Stimulated activated CD4-positive, alpha-beta T cell treated with anti-CD3 and anti-CD28 coated beads, Interleukin-12 subunit alpha, Interleukin-12 subunit beta, amount 100 ng/mL, for 24 hours (primary cell): ENCODE data around the gene PNMA6E.

Source experiments
- DNase-seq, 2 experiments: peaks; one replicate each; pipeline ENCODE4 v3.0.0-alpha.2; 2020; ENCODE audit warnings: low read depth in 2 of 2

Gene PNMA6E

DNA sequence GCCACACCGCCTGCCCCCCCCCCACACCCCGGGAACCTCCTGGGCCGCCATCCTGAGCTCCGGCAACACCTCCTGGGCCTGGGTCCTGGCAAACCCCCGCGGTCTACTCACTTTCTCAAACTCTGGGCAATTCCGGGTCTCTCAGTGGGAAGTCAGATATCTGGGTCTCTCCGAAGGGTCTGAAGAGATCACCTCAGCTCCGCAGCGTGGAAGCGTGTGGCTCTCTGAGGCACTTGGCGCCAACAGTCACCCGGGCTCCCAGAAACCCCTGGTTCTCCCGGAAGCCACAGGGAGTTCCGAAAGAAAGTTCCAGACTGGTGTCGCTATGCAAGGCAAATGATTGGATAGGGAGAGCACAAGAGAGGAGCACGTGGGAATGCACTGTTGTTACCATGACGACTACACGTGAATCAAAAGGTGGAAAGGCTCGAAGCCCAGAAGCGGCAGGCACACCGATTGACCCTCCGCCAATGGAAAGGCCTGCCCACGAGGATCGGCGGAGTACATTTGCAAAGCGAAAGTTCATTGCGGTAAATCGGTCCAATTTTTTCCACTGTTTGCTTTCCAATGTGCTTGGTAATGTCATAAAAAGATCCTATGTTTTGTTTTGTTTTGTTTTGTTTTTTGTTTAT, at the start of gene PNMA6E:
PNMA6E (minus strand) TSS at position 218 of the 632 bp plus-strand sequence. CDS start 2,501 bp downstream, outside the sequence.
- DNase-seq = no peak

DNA sequence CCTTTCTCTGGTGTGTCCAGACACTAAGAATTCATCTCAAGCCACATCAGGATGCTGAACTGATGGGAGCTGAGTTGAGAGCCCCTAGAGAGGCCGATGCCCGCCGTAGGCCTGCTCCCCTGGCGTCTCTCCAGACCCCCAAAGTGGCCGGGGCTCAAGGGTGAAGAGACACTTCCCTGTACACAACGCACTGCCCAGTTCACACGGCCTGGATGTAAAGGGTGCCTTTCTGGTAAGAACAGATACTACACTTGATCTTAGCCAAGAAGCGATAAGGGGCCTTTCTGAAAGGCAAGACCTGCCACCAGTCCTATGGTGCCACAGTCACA, 49.8 kb upstream of the PNMA6E start:
- no peak for DNase-seq

DNA sequence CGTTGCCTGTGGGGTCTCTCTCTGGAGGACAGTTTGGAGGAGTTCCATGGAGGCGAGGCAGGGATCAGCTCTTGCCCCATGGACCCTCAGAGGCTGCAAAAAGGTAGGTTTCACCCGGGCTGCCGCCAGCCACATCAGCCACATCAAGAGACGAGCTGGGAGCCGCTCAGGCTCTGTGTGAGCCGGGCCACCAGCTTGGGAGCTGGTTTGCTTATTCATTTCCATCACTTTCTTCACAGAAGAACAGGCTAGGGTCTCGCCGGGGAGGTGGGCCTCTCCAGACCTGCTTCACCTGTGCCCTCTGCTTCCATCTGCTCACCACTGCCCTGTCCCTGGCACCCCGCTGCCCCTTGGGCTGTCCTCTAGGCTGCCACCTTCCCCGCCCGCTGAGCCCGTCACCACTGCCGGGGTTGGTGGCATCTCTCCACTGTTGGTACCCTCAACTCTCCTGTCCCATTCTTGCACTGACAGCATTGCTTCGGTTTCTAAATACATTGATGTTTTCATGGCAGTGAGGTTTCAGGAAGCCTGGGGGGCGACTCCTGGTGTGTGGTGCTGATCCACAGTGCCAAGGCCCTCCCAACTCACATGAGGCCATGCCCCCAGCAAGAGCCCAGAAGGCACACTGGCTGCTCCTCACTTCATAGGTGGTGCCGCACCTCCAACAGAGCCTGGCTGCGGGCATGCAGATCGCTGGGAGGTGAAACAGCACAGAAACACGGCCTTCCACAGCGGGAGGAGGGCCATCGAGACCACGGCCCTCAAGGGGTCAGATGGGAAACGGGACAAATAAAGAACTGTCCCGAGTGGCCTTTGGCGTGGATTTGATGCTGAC, 49.2 kb upstream of the PNMA6E start:
- DNase-seq = no peak

DNA sequence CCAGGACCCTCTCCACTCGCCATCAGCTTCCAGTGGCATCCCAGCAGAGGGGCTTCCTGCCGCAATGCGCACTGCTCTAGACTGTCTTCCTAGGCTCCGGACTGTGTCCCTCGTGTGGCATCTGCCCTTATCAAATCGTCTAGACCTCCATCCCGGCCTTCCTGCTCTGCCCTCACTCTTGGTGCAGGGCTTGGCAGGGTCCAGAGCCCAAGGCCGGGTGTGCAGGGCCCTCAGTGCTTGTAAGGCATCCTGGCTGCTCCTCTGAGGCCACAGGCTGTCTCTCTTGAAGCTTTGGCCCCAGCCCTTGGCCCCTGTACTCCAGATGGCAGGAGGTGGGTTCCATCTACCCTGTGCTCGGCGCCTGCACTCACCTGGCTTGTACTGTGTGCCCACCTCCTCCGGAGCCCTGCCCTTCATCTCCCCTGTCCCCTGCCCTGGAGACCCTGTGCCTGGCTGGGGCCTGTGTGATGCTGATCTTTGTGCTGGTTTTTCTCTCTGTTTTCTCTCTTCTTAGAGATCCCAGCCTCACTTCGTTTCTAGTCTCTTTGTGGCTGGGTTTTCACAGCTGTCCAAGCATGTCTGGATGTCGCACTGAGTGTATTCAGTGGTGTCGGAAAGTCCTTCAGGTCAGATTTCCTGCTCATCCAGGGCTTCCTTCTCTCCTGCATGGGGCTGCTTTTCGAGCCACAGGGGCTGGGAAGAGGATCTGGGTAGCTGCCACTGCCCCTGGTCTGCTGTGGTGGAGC, 48.4 kb upstream of the PNMA6E start:
- DNase-seq = no peak

DNA sequence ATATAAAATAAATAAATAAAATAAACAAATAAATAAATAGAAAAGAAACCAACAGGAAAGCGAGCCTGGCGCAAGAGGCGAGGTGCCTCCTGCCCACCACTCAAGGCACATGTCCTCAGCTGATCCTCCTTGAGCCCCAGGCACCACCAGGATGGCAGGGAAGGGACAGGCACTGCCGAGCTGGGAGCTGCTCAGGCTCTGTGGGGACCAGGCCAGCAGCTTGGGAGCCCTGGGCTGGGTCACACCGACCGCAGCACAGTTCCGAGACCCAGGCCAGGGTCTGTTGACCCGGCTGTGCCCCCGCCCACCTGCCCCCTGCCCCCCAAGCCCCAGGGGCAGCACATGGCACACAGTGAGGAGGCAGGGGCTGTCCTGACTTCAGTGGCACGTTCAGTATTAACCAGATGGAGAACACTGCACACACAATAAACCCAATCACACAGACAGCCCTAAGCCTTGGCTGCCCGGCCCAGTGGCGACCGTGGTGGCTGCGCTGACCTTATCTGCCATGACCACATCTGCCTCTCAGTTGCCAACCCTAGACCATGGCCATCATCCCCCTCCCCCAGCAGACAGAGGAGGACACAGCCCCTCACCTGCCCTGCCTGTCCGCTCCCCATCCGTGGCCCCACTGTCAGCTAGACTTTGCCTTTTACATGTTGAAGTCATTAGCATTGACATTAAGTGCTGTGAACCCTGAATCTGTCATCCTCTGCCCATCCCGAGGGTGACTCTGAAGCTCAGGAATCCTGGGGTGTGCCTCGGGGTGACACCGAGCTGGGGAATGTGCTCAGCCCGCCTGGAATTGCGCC, 47.6 kb upstream of the PNMA6E start:
- DNase-seq = no peak

GRCh38 chrX:153447581-153447960, 46.4 kb upstream of the PNMA6E start:
- no peak for DNase-seq

GRCh38 chrX:153446950-153447580, 45.9 kb upstream of the PNMA6E start:
- no peak for DNase-seq

DNA sequence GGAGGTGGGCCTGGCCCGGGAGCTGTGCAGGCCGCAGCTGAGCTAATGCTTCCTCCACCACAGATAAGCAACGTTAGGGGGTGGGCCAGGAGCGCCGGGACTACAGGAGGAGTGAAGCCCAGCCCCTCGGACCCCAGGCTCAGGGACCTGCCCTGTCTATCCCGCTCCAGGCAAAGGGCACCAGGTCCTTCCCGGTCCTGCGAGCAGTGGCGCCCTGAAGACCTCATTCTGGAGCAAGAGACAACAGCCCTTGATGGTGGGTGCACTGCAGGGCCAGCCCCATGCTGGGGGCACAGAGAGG, 45.4 kb upstream of the PNMA6E start:
- no peak for DNase-seq

DNA sequence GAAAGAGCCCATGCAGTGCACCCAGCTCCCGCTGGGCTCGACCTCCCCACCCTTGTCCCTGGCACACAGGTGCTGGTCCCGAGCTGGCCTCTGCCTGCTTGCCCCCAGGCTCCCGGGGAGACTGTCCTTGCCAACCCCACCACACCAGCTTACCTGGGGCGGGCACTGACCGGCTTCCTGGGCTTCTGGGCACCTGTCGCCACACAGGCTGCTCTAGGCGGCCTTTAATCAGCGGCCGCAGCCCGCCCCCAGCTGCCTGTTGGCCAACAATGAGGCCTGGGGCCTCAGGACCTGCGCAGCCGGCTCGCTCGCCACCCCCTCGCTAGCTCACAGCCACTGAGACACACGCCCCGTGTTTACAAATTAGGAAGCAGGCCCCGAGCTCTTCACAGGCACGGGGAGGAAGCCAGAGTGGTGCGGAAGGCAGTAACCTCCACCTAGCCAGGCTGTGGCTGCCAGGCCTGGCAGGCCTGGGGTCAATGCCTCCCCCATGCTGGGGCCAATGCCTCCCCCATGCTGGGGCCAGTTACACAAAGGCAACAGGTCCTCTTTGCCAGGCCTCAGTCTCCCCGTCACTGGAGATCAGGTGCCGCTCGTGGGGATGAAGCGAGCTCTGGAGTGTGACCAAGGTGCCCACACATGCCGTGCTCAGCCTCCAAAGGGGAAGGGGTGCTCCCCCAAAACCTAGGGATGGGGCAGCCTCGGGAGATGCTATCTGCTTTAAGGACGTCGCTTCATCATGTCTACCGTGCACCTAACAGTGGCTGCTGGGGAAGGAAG, 44.9 kb upstream of the PNMA6E start, which contains the start of gene TREX2:
TREX2 (minus strand) TSS at position 201 of the 780 bp plus-strand sequence. CDS start 626 bp downstream, outside the sequence.
- no peak for DNase-seq

- no peak for DNase-seq
These were observed 44.1 kb upstream of the PNMA6E start for GRCh38 chrX:153445106-153445855.

DNA sequence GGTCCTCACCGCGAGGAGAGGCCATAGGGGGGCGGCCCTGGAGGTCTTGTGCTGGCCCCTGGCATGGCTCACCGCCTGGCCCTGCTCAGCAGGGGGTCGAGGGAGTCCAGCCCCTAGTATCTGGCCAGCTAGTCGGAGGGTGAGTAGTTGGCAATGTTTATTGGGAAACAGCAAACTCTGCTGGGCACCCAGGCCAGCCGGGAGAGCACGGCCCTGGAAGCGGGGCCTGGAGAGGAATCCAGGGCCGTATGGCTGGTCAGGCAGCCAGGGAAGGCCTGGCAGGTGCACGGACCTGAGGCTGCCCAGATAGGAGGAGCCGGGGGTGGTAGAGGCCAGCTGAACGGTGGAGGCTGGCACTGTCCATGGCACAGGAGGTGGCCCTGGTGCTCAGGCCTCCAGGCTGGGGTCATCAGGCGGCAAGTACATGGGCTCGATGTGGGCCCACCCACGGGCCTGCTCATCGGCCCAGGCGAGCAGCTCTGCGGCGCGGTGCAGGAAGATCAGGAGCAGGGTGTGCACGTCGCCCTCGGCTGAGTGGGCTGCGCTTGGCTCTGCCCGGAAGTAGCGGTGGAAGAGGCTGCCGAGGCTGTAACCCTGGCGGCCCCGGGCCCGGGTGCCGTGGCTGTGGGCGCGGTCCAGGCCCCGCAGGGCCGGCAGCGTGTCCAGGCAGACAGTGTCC, 43.3 kb upstream of the PNMA6E start:
- no peak for DNase-seq

DNA sequence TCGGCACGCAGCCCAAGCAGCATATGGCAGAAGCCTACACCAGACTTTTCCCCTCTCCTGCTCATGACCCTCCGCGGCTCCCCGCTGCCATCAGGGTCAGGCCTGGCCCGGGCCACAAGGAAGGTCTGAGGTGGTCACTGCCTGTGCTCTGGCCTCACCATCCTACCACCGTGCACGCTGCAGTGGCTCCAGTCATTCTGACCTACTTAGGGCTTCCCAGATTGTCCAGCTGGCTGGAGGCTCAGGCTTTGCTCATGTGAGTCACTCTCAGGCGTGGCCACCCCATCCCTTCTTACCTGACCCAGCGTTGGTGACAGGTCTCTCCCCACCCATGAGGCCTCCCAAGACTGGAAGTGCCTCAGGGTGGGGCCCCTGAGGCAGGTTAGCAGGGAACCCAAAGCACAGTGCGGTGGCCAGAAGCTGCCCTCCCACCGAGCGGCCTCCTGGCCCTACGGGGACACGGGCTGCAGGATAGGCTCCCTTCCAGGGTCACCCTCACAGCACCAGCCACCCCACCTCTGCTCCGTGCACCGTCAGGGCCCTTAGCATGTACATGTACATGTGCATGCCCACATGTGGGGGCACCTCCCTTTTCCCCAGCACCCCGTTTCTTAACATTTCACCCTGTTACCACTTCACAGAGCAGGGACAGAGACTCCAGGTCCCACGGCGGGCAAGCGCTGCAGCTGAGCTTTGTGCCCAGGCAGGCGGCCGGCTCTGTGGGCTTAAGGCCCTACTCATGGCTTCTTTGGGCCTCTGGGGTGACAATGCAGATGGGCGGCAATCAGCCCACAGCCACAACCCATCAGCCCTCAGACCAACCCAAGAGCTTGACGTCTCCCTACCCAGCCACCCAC, 42.6 kb upstream of the PNMA6E start:
- DNase-seq = no peak

- no peak for DNase-seq
These were observed 41.3 kb upstream of the PNMA6E start for GRCh38 chrX:153442463-153442862.

- no peak for DNase-seq
These were observed 40.8 kb upstream of the PNMA6E start for GRCh38 chrX:153441981-153442380.

GRCh38 chrX:153441296-153441695, 40.1 kb upstream of the PNMA6E start:
- no peak for DNase-seq

GRCh38 chrX:153440556-153441135, 39.5 kb upstream of the PNMA6E start:
- DNase-seq = no peak

GRCh38 chrX:153439977-153440376, 38.8 kb upstream of the PNMA6E start:
- no peak for DNase-seq

DNA sequence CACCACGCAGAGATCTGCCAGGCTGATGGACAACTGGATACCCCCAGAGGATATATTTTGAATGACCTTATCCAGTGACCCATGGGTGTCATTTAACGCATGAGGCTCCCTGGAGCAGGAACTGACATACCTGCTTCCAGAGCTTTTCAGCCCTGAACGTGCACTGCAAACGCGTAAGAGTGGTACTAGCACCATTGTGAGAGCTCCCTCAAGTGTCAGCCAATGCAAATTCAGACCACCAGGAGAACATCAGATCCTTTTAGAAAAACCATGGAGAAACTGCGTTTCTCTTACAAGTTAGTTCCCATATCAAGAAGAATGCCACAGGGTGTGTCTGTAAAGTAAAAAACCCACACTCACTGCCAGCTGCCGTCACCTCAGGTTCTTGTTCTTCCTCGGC, 37.4 kb upstream of the PNMA6E start:
- no peak for DNase-seq
